ENCODE measurements around the gene TRIM62.

The TRIM62 gene

DNA sequence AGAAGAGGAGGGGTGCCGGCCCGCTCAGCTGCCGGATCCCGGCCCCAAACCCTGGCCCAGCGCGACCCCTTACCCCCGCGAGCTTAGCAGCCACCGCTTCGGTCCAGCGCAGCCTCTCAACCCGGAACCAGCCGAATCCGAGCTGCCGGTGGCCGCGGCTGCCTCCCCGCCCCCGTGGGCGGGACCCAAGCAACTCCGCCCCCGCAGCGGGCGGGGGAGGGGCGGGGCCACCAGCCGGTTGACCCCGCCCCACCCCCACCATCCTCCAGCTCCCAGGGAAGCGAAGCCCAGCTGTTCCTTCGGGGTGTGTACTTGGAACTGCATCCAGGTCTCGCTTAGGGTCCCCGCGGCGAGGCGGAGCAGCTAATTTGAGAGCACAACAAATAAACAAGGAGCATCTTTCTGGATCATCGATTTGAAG, at the start of gene TRIM62:
Gene TRIM62 (minus strand): TSS at position 123 of the 421 bp plus-strand sequence. CDS start 611 bp downstream, outside the sequence.
- DNase-seq = peak; percentile 57

DNA sequence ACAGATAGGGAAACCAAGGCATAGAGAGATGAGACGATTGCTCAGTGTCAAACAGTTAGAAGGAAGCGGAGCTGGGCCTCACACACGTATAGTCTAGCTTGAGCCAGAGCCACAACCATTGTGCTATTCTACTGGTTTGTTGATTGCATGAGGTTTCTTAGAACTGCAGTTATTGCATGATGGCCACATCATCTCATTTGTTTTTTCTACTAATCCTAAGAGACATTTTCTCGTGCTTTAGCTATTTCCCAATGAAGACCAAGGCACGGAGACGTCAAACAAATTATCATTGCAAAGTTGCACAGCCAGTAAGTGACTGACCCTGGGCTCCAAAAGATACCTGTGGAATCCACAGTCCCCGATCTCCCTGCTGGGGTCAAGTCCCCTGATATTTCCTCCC, 49.3 kb upstream of the TRIM62 start:
- no peak for DNase-seq

DNA sequence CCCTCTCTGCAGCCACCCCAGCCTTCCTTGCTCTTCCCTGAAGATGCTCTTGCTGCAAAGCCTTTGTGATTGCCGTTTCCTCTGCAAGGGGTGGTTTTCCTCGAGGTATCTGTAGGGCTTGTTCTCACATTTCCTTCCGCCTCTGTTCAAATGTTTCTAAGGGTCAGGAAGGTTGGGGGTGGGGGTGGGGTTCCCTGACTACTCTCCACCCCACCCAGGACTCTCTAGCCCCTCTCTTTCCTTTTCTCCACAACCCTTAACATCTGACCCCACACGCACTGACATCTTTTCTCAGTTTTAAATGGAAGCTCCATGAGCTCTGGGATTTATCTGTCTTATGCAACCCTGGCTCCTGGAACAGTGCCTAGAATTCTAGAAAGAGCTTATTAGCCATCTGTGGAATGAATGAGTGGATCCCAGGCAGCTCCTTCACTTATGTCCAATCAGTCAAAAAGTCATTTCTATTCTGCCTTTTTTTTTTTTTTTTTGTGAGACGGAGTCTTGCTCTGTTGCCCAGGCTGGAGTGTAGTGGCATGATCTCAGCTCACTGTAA, 47.2 kb upstream of the TRIM62 start:
- no peak for DNase-seq

DNA sequence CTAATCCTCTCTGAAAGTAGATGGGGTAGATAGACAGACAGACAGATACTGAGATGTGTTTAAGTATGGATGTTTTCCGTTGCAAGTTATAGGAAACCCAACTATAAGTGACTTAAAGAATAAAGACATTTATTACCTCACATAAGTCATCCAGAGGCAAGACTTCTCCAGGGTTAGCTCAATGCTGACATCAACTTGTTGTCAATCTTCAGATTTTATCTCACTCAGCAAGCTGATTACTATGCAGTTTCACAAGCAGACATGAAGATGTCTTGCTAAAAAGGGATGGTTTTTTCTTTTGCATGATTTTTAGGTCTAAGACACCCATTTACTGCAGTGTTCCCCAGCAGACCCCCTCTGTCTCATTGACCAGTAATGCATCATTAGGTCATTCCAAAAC, 43.7 kb upstream of the TRIM62 start:
- no peak for DNase-seq

DNA sequence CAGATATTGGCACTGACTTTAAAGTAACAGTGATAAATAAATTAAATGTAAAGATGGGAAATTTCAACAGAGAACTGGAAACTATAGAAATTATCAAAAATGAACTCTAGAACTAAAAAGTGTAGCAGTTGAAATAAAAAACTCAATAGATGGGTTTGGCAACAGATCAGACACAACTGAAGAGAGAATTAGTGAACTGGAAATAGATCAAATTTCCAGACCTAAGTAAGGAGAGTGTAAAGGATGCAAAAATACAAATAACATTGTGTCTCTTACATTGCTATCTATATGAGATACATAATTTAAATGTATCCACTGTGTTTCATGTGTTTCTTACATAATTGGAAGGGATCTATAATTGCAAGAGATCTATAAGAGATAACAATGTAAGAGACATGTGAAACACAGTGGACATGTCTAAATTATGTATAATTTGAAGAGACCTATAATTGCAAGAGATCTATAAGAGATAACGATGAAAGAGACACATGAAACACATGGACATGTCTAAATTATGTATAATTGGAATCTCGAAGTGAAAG, 42.4 kb upstream of the TRIM62 start:
- no peak for DNase-seq

DNA sequence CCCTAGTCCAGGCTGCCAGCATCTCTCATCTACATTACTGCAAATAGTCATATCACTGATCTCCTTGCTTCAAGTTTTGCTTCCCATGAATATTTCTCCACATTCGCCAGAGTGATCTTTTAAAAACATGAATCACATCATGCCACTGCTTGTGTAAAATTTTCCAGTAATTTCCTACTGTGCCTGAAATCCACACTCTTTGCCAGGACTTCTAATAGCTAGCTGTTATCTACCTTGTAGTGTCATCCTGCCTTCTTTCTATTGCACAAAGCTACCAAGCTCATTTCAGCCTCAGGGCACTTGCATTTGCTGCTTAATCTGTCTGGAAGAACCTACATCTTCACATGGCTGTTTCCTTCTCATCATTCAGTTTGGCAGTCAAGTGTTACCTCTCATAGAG, 40.5 kb upstream of the TRIM62 start:
- DNase-seq = no peak

DNA sequence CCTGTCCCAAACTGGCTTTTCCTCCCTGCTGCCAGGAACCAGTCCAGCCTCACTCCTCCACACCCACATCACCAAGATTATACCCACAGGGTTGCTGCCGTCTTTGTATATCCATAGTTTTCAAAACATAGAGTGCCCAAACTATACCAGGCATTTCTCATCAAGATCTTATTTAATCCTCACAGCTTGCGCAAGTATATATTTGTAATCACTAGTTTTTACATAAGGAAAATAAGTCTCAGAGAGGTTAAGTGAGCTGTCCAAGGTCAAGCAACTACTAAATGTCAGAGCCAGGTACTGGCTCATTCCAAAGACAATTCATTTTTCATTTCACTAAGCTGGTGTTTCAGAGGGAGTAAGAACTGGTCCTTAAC, 39.5 kb upstream of the TRIM62 start:
- DNase-seq = no peak

DNA sequence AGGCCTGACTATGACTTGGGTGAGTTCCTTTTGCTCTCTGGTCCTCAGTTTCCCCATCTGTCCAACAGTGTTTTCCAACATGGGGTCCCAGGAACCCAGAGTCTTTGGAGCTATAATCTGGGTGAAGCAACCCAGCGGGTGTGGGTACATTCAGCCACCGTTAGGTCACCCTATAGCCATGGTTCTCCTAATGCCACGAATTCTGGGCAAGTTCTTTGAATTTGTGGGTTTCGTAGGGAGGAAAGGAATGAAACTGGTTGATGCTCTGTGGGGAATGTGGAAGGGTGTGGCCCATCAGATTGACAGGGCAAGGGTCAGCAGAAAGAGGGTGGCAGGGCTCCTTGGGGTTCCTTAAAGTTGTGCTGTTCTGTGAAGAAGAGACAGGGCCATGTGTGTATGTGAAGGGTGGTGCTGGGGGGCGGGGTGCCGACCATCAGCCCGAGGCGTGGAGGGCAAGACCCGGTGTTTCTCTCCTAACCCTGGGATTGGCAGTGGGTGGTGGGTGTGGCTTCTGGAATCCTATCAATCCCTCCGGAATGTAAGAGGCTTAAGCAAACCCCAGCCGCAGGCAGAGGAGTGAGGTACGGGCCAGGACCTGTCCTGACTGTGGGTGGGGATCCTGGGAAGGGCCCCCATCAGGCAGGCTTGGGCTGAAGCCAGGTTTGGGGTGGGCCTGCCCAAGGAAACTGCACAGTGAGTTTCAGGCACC, 39.0 kb upstream of the TRIM62 start:
- DNase-seq = no peak

DNA sequence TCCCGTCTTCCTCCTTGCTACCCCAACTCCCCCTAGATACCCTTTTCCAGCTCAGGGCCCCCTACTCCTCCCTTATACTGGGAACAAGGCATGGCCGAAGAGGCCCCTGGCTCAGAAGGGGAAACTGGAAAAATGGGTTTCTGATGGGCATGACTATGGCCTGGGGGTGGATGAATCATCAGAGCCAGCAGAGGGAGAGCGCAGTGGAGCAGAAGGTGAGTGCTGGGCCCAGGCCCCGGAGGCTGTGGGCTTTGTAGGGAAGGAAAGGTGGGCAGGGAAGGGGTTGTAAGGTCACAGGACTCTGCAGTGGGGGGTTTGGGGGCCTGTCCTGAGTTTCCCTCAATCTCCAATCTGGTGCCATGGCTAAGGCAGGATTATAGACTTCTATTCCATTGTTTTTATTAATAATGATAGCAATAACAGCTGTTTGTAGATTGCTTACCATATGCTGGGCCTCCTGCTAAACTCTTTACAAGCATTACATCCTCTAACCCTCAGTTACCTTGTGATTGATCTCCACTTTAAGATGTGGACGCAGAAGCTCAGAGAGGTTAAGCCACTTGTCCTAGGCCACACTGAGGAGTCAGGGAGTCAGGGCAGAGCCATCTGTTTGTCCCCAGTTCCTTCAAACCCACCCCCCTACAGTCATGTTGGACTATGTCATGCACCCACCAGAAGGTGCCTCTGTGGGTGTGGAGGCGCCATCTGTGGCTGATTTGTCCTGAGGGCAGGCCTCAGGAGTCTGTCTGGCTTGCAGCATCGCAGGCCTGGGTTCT, 38.2 kb upstream of the TRIM62 start:
- no peak for DNase-seq

DNA sequence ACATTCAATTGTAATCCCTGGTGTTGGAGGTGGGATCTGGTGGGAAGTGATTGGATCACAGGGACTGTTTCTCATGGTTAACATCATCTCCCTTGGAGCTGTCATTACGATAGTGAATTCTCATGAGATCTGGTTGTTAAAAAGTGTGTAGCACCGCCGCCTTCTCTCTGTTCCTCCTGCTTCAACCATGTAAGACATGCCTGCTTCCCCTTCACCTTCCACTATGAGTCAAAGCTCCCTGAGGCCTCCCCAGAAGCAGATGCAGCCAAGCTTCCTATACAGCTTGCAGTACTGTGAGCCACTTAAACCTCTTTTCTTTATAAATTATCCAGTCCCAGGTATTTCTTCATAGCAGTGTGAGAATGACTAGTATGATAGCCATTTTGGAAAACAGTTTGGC, 30.1 kb upstream of the TRIM62 start:
- DNase-seq = no peak

DNA sequence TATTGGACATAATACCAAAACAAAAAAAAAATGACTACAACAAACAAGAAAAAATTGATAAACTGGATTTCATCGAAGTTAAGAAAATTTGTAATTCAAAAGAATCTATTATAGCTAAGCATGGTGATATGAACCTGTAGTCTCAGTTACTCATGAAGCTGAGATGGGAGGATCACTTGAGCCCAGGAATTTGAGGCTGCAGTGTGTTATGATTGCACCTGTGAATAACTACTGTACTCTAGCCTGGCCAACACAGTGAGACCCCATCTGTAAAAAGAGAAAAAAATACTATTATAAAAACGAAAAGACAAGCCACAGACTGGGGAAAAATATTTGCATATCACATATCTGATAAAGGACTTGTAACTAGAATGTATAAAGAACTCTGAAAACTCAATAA, 24.5 kb upstream of the TRIM62 start:
- DNase-seq = no peak

DNA sequence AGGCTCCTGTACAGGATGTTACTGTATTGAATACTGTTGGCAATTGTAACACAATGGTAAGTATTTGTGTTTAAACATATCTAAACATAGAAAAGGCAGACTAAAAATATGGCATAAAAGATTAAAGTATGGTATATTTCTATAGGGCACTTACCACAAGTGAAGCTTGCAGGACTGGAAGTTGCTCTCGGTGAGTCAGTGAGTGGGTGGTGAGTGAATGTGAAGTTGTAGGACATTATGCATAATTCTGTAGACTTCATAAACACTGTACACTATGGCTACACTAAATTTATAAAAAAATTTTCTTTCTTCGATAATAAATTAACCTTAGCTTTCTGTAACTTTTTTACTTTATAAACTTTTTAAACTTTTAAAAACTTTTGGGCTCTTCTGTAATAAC, 13.7 kb upstream of the TRIM62 start:
- no peak for DNase-seq

DNA sequence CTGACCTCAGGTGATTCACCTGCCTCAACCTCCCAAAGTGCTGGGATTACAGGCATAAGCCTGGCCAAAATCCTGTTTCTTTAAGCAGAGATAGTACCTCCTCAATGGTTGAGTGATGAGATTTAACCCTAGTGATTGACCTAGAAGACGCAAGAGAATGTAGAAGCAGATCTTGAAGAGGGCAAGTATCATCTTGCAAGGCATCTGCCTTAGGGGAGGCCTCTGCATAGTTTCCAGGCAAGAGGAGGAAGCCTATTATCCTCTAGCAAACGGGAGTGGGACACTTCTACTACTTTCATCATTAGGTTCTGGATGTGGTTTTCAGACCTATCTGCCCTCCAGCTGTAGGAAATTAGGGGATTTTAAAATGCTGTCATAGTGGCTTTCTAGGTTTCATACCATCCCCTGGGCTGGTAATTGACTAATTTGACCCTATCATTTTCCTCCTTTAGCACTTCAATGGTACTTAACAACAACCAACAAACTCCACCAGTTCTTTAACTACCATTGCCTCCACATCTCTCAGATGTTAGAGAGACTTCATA, 10.0 kb upstream of the TRIM62 start:
- DNase-seq = no peak

DNA sequence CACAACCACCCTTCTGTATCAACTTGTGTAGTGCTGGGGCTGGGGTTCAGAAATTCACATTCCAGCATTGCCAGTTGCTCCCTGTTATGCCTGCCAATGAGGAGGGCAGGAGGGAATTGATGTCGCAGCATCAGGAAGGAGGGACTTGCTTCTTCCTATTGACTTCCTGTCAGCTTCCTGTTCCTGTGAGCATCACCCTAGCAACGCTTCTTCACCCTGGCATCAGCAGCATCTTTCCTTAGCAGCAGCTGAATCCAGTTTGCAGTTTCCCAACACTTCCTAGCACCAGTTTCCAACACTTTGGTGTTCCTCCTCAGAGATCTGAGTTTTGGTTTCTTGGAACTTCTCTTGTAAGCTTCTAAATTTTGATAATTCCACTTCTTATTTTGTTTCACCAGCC, 8.9 kb upstream of the TRIM62 start:
- no peak for DNase-seq

DNA sequence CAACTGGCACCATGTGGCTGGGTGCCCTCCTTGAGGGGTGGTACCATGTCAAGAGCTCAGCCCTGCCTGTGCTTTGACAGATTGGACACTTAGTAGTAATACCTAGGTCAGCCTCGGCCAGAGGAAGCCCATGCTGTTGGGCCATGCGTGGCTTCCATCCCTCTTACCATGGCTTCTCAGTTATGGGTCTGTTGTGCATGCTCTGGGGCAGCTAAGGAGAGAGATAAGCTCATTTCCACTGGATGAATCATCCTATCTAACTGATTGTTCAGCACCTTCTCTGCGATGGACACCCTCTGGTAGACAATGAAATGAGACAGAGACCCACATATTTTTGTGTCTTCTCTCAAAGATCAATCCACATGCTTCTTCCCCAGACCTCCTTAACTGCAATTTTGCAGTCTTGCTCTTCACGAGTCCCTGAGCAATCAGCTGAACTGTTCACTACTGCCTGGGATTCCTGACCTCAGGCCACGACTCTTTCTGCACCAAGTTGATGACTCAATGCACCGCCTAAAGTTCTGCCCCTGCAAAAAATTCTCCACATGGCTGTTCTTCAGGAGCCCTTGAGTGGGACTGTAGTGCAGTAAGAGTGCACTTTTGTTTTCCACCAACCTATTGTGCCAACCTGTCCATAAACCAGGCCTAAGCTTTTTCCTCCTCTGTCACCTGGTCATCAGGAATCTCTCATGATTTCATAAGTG, 6.9 kb upstream of the TRIM62 start:
- DNase-seq = no peak

DNA sequence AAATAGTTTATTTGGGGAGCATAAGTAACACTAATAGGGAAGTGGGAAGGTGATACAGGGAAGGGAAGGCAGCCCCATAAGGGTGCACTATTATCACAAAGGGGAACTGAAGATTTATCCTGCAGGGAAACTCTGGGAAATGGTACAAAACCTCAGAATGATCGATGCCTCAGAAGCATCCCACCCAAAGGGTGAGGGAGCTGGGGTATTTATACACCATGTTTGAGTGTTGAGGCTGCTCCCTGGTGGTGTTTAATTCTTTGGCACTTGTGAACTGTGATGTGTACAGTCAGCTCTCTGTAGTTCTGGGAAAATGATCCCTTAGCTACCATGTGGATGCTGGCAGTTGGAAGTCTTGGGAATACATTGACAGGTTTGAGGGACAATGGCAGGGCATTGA, 5.1 kb upstream of the TRIM62 start:
- DNase-seq = no peak

DNA sequence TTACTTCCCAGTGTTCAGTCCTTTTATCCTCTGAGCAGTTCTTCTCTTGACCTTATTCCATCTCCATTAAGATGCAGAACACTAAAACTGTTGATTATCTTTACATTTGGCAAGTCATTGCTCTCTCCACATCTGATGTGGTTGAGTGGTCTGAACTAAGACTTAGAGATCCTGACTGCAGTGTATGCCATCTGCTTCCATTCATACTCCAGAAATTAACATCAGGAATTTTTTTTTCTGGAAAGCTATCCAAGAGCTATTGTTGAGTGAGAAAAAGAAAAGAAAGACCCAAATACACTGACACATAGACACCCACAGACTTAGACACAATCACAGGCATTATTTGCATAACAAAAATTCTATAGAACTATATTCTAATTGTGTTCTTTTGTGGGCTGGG, 3.7 kb upstream of the TRIM62 start:
- DNase-seq = no peak

DNA sequence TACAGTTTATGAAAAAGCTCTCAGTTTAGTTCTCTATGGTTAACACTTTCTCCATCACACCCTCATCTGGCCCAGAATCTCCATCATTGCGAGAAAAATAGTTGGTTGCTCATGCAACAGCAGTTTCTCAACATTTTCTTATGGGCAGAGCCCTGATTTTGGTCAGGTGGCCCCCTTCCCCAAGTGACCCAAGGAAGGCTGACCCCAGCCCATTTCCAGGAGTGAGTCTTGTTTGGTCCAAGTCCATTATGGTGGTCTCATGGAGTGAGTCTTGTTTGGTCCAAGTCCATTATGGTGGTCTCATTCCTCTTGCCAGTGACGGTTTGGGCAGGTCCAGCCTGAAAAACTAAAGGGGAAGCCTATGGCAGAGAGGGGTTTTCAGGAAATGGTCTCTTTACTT, 1.5 kb upstream of the TRIM62 start:
- no peak for DNase-seq

DNA sequence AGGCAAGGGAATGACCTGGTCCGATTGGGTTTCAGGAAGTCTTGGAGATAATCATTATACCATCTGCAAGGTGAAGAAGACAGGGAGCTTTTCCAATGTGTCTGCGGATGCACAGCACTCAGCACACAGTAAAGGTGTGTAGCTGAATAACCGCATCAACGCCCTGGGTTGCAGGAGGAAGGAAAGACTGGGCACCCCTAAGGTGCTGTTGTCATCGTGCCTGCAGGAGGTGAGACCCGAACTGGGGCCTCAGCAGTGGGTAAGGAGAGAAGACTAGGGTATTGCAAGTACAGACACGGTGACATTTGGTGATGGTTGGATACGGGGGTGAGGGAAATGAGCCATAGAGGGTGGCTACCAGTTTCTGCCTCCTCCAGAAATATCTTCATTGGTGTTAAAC, 1.1 kb upstream of the TRIM62 start:
- no peak for DNase-seq

DNA sequence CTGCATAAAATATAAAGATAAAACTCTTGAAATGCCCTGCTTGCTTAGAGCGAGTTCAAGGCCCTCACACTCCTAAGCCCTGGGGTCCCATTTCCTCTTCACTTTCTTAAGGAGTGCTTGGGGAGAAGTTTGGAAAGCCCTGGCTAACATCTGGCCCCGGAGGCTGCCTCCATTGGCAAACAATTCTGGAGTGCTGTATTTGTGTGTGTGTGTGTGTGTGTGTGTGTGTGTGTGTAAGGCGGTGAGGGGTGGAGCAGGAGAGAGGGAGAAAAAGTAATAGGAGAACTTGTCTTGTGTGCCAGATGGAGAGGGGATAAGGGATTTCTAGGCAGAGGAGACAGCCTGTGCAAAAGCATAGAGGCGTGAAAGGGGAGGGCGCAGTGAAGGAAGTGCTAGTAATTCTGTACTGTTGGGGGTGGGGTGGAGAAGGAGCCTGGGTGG, 578 bp upstream of the TRIM62 start:
- peak; percentile 8 for DNase-seq

DNA sequence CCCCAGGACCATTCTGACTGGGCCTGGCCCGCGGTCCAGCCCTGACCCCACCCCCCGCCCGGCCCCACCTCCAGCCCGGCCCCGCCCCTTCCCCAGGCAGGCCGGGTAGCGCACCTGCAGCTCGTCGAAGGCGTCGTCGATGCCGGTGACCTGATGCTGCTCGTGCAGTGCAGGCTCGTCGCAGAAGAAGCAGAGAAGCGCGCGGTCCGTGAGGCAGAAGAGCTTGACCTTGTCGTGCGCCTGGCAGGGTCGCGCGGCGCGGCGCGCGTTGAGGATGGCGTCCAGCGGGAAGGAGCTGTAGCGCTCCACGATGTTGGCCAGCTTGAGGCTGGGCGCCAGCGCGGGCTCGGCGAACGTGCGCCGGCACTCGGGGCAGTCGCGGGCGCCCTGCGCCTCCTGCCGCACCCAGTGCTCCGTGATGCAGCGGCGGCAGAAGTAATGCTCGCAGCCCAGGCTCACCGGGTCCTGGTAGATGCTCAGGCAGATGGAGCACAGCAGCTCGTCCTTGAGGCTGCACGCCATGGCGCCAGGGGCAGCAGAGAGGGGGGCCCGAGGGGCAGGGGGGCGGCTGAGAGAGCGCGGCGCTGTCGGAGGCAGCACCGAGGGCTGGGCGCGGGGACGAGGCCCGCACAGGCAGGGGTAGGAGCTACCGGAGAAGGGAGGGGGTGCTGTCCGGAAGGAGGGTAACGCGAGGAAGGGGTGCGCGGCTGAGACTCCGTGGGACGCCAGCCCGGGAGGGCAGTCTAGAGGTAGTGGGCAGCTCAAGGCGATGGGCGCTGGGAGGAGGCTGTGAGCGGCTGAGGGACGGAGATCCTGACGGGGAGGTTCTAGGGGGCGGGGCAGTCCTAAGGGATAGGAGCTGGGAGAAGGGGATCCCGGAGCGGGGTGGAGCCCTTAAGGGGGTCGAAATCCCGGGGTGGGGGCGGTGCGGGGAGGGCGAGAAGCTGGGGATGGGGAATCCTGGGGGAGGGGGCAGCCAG, 642 bp downstream of the TRIM62 start:
- peak; percentile 79 for DNase-seq

Data from NCI-H526 treated with DMSO at 0.1 percent for 48 hours (cell line).